Loucy (cell line): ENCODE data around the gene INHBB.

Experiments
- H2AFZ ChIP-seq: fragments of 200-600 bp; sonication (generic); 2 replicates; pipeline ENCODE4 v1.6.0; 2016; ENCODE audit warnings: antibody characterized with exemption, mild to moderate bottlenecking, low read length, moderate library complexity
- H3F3A ChIP-seq: fragments of 200-600 bp; 2 replicates; pipeline ENCODE4 v1.6.0; 2016; ENCODE audit warnings: antibody characterized with exemption, low read depth, mild to moderate bottlenecking
- H3K27me3 ChIP-seq: fragments of 200-600 bp; sonication (generic); 2 replicates; pipeline ENCODE4 v1.6.1; 2014; ENCODE audit warnings: low read length, mild to moderate bottlenecking; ENCODE audit not compliant: insufficient read depth, poor library complexity, severe bottlenecking
- H3K36me3 ChIP-seq: fragments of 200-600 bp; sonication (generic); 2 replicates; pipeline ENCODE4 v1.6.1; 2016; ENCODE audit warnings: low read length; ENCODE audit not compliant: insufficient read depth
- H3K4me1 ChIP-seq: fragments of 200-600 bp; sonication (generic); 2 replicates; pipeline ENCODE4 v1.5.1; 2014; ENCODE audit warnings: low read length, mild to moderate bottlenecking; ENCODE audit not compliant: insufficient read depth, poor library complexity, severe bottlenecking
- H3K4me2 ChIP-seq: fragments of 200-600 bp; sonication (generic); 2 replicates; pipeline ENCODE4 v1.6.0; 2014; ENCODE audit warnings: antibody characterized with exemption, low read length, low read depth, mild to moderate bottlenecking; ENCODE audit not compliant: poor library complexity, severe bottlenecking
- H3K4me3 ChIP-seq: fragments of 200-600 bp; sonication (generic); 2 replicates; pipeline ENCODE4 v1.5.1; 2014; ENCODE audit warnings: low read length, mild to moderate bottlenecking, mixed read lengths; ENCODE audit not compliant: poor library complexity, severe bottlenecking
- H3K79me2 ChIP-seq: fragments of 200-600 bp; sonication (generic); 2 replicates; pipeline ENCODE4 v1.6.1; 2014; ENCODE audit warnings: low read length; ENCODE audit not compliant: insufficient read depth
- H3K9ac ChIP-seq: fragments of 200-600 bp; sonication (generic); 2 replicates; pipeline ENCODE4 v1.6.0; 2014; ENCODE audit warnings: mild to moderate bottlenecking, low read depth, low read length, moderate library complexity; ENCODE audit not compliant: poor library complexity, severe bottlenecking
- H3K9me2 ChIP-seq: fragments of 200-600 bp; sonication (generic); replicated peaks from 2 replicates; pipeline ENCODE4 v1.6.1; 2016; ENCODE audit warnings: low read depth, low read length, mixed read lengths
- H3K9me3 ChIP-seq: fragments of 200-600 bp; sonication (generic); 2 replicates; pipeline ENCODE4 v1.6.1; 2014; ENCODE audit warnings: mild to moderate bottlenecking, antibody characterized with exemption, low read length, low read depth; ENCODE audit not compliant: insufficient read depth
- H4K20me1 ChIP-seq: fragments of 200-600 bp; sonication (generic); 2 replicates; pipeline ENCODE4 v1.6.0; 2014; ENCODE audit warnings: antibody characterized with exemption, low read length, mild to moderate bottlenecking; ENCODE audit not compliant: insufficient read depth, poor library complexity, severe bottlenecking
- EZH2phosphoT487 ChIP-seq: fragments of 200-600 bp; IDR thresholded peaks from 2 replicates; pipeline ENCODE4 v1.6.1; 2018; ENCODE audit warnings: antibody characterized with exemption, mild to moderate bottlenecking, moderate library complexity, borderline replicate concordance
- TF ChIP-seq, protein P1 (sequence below): fragments of 200-600 bp; sonication (generic); conservative IDR thresholded peaks from 2 replicates; pipeline ENCODE4 v1.5.1; 2014; ENCODE audit warnings: mild to moderate bottlenecking, antibody characterized with exemption, low read length

The INHBB gene

DNA sequence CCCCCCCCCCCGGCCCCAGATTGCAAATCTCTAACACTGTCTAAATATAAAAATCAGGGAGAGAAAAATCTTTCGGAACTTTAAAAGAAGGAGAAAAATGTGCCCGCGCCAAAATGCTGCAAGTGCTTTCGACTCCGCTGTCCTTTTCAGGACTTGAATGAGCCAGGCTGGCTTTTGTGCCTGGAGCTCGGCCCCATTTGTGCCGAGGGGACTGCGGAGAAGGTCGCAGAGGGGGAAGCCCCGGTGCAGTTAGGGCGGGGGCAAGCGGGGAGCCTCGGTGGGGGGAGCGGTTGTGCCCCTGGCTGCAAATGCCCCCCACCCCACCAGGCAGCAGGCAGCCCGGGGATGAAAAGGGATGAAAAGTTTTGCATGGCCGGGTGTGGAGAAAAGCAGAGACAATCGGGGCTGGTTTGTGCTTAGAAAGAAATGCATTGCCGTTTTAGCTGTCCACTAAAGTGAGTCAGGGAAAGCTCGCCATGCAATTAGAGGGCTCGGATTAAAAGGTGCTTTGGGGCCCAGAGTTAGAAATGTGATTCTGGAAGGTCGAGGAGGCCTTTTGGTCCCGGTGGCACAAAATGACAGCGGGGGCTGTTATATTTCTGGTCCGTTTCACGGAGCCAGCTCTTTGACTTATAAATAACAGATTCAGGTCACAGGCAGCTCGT, 1.6 kb downstream of the INHBB start:
- Histone ChIP-seq H4K20me1 (no peaks in the 10 kb centered on the region), H3K27me3 (peaks cover 13% of the 10 kb centered on the region), H3K4me2 (no peak overlapping the region), H3K4me3 (no peak overlapping the region), H3K79me2 (no peaks in the 10 kb centered on the region), H3K36me3 (no peaks in the 10 kb centered on the region), H3K9me3 (no peaks in the 10 kb centered on the region), H2AFZ (no peak overlapping the region), H3K9ac (no peak overlapping the region), H3K4me1 (no peaks in the 10 kb centered on the region), H3K9me2 (no peaks in the 10 kb centered on the region), H3F3A (no peaks in the 10 kb centered on the region)
- TF ChIP-seq, protein P1, sequence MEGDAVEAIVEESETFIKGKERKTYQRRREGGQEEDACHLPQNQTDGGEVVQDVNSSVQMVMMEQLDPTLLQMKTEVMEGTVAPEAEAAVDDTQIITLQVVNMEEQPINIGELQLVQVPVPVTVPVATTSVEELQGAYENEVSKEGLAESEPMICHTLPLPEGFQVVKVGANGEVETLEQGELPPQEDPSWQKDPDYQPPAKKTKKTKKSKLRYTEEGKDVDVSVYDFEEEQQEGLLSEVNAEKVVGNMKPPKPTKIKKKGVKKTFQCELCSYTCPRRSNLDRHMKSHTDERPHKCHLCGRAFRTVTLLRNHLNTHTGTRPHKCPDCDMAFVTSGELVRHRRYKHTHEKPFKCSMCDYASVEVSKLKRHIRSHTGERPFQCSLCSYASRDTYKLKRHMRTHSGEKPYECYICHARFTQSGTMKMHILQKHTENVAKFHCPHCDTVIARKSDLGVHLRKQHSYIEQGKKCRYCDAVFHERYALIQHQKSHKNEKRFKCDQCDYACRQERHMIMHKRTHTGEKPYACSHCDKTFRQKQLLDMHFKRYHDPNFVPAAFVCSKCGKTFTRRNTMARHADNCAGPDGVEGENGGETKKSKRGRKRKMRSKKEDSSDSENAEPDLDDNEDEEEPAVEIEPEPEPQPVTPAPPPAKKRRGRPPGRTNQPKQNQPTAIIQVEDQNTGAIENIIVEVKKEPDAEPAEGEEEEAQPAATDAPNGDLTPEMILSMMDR = no peak
- no peak for TF ChIP-seq EZH2phosphoT487

GRCh38 chr2:120348134-120348736, 2.3 kb downstream of the INHBB start:
- Histone ChIP-seq H3K36me3 (no peaks in the 10 kb centered on the region), H3F3A (no peaks in the 10 kb centered on the region), H2AFZ (no peak overlapping the region), H3K9me3 (no peaks in the 10 kb centered on the region), H3K9me2 (no peaks in the 10 kb centered on the region), H4K20me1 (no peaks in the 10 kb centered on the region), H3K79me2 (no peaks in the 10 kb centered on the region), H3K9ac (no peak overlapping the region), H3K4me3 (no peak overlapping the region), H3K4me2 (no peak overlapping the region), H3K4me1 (no peaks in the 10 kb centered on the region), H3K27me3 (peaks cover 13% of the 10 kb centered on the region)
- TF ChIP-seq EZH2phosphoT487 = no peak
- TF ChIP-seq, protein P1 = no peak

DNA sequence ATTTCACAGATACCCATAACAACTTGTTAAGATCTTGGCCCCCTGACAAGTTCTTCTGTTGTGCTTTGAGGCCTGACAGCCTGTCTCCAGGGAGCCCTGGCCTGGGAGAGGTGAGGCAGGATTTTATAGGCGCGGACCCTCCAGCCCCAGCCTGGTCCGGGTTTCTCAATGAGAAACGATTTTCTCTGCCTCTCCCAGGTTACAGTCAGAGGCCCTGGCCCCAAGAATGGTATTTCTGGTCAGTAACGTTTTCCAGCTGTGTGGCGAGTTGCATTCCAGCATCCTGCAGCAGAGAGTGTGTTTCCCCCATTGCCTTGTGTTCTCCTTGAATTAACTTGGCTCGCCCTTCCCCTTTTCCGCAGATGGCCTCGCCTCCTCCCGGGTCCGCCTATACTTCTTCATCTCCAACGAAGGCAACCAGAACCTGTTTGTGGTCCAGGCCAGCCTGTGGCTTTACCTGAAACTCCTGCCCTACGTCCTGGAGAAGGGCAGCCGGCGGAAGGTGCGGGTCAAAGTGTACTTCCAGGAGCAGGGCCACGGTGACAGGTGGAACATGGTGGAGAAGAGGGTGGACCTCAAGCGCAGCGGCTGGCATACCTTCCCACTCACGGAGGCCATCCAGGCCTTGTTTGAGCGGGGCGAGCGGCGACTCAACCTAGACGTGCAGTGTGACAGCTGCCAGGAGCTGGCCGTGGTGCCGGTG, 3.0 kb downstream of the INHBB start:
- Histone ChIP-seq H3K4me3 (no peak overlapping the region), H4K20me1 (no peaks in the 10 kb centered on the region)

More for the DNA sequence above, 3.0 kb downstream of the INHBB start:
- no peak overlapping the region for H3K4me2 ChIP-seq
- H3K27me3 ChIP-seq = peaks cover 10% of the 10 kb centered on the region
- H3K9me3 ChIP-seq = no peaks in the 10 kb centered on the region
- H3K9ac ChIP-seq = no peak overlapping the region
- H3K9me2 ChIP-seq = no peaks in the 10 kb centered on the region
- H3K4me1 ChIP-seq = no peaks in the 10 kb centered on the region
- no peaks in the 10 kb centered on the region for H3K36me3 ChIP-seq
- no peak overlapping the region for H2AFZ ChIP-seq
- H3F3A ChIP-seq = no peaks in the 10 kb centered on the region
- TF ChIP-seq, protein P1 = no peak
- no peak for TF ChIP-seq EZH2phosphoT487
- H3K79me2 ChIP-seq = no peaks in the 10 kb centered on the region
